Measurements from ENCODE around the gene ZFPL1. TPM values are rescaled to one million over a fixed set of nuclear protein-coding genes. Genes with fewer than 3 reads are reported as not detected.

ZFPL1 gene
- total and polyA plus RNA-seq, 4 donors: 12.3 to 19.2 (median 16.3) TPM

- H3K9ac ChIP-seq (ENCODE audit: low read depth in 1 of 2, low read length in 2 of 2): no peak overlapping the region
- no peak for TF ChIP-seq TAF1 (conservative IDR thresholded peaks at IDR 0.05)
- TF ChIP-seq MAX (IDR thresholded peaks at IDR 0.05): no peak
- TF ChIP-seq GABPA (IDR thresholded peaks at IDR 0.05 in 1 of 2, conservative IDR thresholded peaks at IDR 0.05 in 1 of 2): no peak
- no peak for TF ChIP-seq NR2F2 (IDR thresholded peaks at IDR 0.05)
- no peak for TF ChIP-seq CTCF (IDR thresholded peaks at IDR 0.05; ENCODE audit: low read depth, low read length, missing input control)
- TF ChIP-seq RAD21 (IDR thresholded peaks at IDR 0.05): no peak
- TF ChIP-seq FOXA1 (IDR thresholded peaks at IDR 0.05): no peak
- no peak for TF ChIP-seq FOXA2 (IDR thresholded peaks at IDR 0.05)
- TF ChIP-seq, protein P1, sequence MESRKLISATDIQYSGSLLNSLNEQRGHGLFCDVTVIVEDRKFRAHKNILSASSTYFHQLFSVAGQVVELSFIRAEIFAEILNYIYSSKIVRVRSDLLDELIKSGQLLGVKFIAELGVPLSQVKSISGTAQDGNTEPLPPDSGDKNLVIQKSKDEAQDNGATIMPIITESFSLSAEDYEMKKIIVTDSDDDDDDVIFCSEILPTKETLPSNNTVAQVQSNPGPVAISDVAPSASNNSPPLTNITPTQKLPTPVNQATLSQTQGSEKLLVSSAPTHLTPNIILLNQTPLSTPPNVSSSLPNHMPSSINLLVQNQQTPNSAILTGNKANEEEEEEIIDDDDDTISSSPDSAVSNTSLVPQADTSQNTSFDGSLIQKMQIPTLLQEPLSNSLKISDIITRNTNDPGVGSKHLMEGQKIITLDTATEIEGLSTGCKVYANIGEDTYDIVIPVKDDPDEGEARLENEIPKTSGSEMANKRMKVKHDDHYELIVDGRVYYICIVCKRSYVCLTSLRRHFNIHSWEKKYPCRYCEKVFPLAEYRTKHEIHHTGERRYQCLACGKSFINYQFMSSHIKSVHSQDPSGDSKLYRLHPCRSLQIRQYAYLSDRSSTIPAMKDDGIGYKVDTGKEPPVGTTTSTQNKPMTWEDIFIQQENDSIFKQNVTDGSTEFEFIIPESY (IDR thresholded peaks at IDR 0.05): no peak
- no peak for TF ChIP-seq YY1 (IDR thresholded peaks at IDR 0.05)
- no peak for TF ChIP-seq HNF4A (conservative IDR thresholded peaks at IDR 0.05)
- TF ChIP-seq, protein P2, sequence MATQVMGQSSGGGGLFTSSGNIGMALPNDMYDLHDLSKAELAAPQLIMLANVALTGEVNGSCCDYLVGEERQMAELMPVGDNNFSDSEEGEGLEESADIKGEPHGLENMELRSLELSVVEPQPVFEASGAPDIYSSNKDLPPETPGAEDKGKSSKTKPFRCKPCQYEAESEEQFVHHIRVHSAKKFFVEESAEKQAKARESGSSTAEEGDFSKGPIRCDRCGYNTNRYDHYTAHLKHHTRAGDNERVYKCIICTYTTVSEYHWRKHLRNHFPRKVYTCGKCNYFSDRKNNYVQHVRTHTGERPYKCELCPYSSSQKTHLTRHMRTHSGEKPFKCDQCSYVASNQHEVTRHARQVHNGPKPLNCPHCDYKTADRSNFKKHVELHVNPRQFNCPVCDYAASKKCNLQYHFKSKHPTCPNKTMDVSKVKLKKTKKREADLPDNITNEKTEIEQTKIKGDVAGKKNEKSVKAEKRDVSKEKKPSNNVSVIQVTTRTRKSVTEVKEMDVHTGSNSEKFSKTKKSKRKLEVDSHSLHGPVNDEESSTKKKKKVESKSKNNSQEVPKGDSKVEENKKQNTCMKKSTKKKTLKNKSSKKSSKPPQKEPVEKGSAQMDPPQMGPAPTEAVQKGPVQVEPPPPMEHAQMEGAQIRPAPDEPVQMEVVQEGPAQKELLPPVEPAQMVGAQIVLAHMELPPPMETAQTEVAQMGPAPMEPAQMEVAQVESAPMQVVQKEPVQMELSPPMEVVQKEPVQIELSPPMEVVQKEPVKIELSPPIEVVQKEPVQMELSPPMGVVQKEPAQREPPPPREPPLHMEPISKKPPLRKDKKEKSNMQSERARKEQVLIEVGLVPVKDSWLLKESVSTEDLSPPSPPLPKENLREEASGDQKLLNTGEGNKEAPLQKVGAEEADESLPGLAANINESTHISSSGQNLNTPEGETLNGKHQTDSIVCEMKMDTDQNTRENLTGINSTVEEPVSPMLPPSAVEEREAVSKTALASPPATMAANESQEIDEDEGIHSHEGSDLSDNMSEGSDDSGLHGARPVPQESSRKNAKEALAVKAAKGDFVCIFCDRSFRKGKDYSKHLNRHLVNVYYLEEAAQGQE (IDR thresholded peaks at IDR 0.05): no peak
- TF ChIP-seq HNF4G (IDR thresholded peaks at IDR 0.05): no peak
- no peak for TF ChIP-seq ATF3 (IDR thresholded peaks at IDR 0.05)
- TF ChIP-seq SP1 (IDR thresholded peaks at IDR 0.05): no peak
- no peak for TF ChIP-seq JUND (IDR thresholded peaks at IDR 0.05)
- TF ChIP-seq RXRA (IDR thresholded peaks at IDR 0.05): no peak
- no peak for TF ChIP-seq EGR1 (IDR thresholded peaks at IDR 0.05; ENCODE audit: low read depth in 2 of 2)
- no peaks in the 10 kb centered on the region for H3K9me3 ChIP-seq (ENCODE audit: control insufficient read depth in 4 of 4, low read length in 3 of 4)
- no peak overlapping the region for H3K27ac ChIP-seq (ENCODE audit: low read depth in 1 of 2, low read length in 2 of 2)
- H3K4me1 ChIP-seq (ENCODE audit: control insufficient read depth in 4 of 4, insufficient read depth in 4 of 4, low read length in 3 of 4): peaks cover 0 to 37% (median 27%) of the 10 kb centered on the region in 4 donors
- no peak overlapping the region for H3K4me3 ChIP-seq (ENCODE audit: low read depth in 1 of 3, low read length in 3 of 3)
- WGBS: 87% methylated on average over 15 of the region's 15 CpGs
- peaks cover 9 to 14% (median 11%) of the 10 kb centered on the region in 4 donors for H3K36me3 ChIP-seq (ENCODE audit: control insufficient read depth in 4 of 4, insufficient read depth in 3 of 4, low read depth in 1 of 4, low read length in 3 of 4)
- no peaks in the 10 kb centered on the region for H3K27me3 ChIP-seq (ENCODE audit: control insufficient read depth in 4 of 4, insufficient read depth in 4 of 4, low read length in 3 of 4)
- DNase-seq (ENCODE audit: low spot score): no peak
Measured at GRCh38 chr11:65136515-65137096, 52.6 kb downstream of the ZFPL1 start.

Small RNA genes within 50 kb of the gene (small RNA-seq; reads per million reads assigned to genes)
- gene SNX15: not detected

Other genes with a start within 250 kb of the ZFPL1 start
- 1 to 10 TPM in 1 of 2 donors, under 1 TPM in 1; 0.75 to 1.2 TPM for gene CDC42BPG, start 239.6 kb upstream of the ZFPL1 start, total RNA-seq
- gene CDC42BPG, start 239.6 kb upstream of the ZFPL1 start, polyA plus RNA-seq: under 1 TPM; 0.18 to 0.40 TPM
- 10 to 100 TPM; 27.3 to 36.4 TPM for gene EHD1, start 205.6 kb upstream of the ZFPL1 start, total RNA-seq
- gene EHD1, start 205.6 kb upstream of the ZFPL1 start, polyA plus RNA-seq: 10 to 100 TPM in 1 of 2 donors, 1 to 10 TPM in 1; 8.3 to 11.1 TPM
- gene ATG2A, start 167.0 kb upstream of the ZFPL1 start, total RNA-seq: 10 to 100 TPM; 18.3 to 27.8 TPM
- 10 to 100 TPM; 15.6 to 34.1 TPM for gene ATG2A, start 167.0 kb upstream of the ZFPL1 start, polyA plus RNA-seq
- gene PPP2R5B, start 159.5 kb upstream of the ZFPL1 start, total RNA-seq: 1 to 10 TPM; 5.3 to 6.6 TPM
- 1 to 10 TPM; 2.9 to 4.9 TPM for gene PPP2R5B, start 159.5 kb upstream of the ZFPL1 start, polyA plus RNA-seq
- gene GPHA2, start 148.3 kb upstream of the ZFPL1 start, total RNA-seq: not detected
- gene GPHA2, start 148.3 kb upstream of the ZFPL1 start, polyA plus RNA-seq: not detected
- gene MAJIN, start 112.1 kb upstream of the ZFPL1 start, total RNA-seq: not detected
- under 1 TPM; 0.09 to 0.31 TPM for gene MAJIN, start 112.1 kb upstream of the ZFPL1 start, polyA plus RNA-seq
- gene BATF2, start 87.3 kb upstream of the ZFPL1 start, total RNA-seq: 1 to 10 TPM in 1 of 2 donors, under 1 TPM in 1; 0.51 to 1.2 TPM
- gene BATF2, start 87.3 kb upstream of the ZFPL1 start, polyA plus RNA-seq: 1 to 10 TPM; 1.6 to 3.2 TPM
- 10 to 100 TPM; 10.8 to 17.1 TPM for gene ARL2, start 70.1 kb upstream of the ZFPL1 start, total RNA-seq
- gene ARL2, start 70.1 kb upstream of the ZFPL1 start, polyA plus RNA-seq: 10 to 100 TPM; 12.9 to 19.5 TPM
- gene SNX15, start 56.8 kb upstream of the ZFPL1 start, total RNA-seq: 1 to 10 TPM; 4.5 to 7.2 TPM
- gene SNX15, start 56.8 kb upstream of the ZFPL1 start, polyA plus RNA-seq: 1 to 10 TPM; 4.8 to 6.7 TPM
- gene SAC3D1, start 43.0 kb upstream of the ZFPL1 start, total RNA-seq: 1 to 10 TPM; 3.8 to 7.9 TPM
- gene SAC3D1, start 43.0 kb upstream of the ZFPL1 start, polyA plus RNA-seq: 1 to 10 TPM; 6.1 to 7.4 TPM
- 1 to 10 TPM; 1.2 to 2.1 TPM for gene NAALADL1, start 25.7 kb upstream of the ZFPL1 start, total RNA-seq
- gene NAALADL1, start 25.7 kb upstream of the ZFPL1 start, polyA plus RNA-seq: 1 to 10 TPM; 1.6 to 1.7 TPM
- gene CDCA5, start 182 bp upstream of the ZFPL1 start, total RNA-seq: 10 to 100 TPM in 1 of 2 donors, under 1 TPM in 1; 0.17 to 12.0 TPM
- 1 to 10 TPM in 1 of 2 donors, under 1 TPM in 1; 0.72 to 2.7 TPM for gene CDCA5, start 182 bp upstream of the ZFPL1 start, polyA plus RNA-seq
- gene VPS51, start 12.0 kb downstream of the ZFPL1 start, total RNA-seq: 100 to 1,000 TPM; 102 to 158 TPM
- 10 to 100 TPM; 33.2 to 66.0 TPM for gene VPS51, start 12.0 kb downstream of the ZFPL1 start, polyA plus RNA-seq
- gene TM7SF2, start 27.6 kb downstream of the ZFPL1 start, total RNA-seq: 100 to 1,000 TPM in 1 of 2 donors, 10 to 100 TPM in 1; 69.4 to 337 TPM
- gene TM7SF2, start 27.6 kb downstream of the ZFPL1 start, polyA plus RNA-seq: 100 to 1,000 TPM in 1 of 2 donors, 10 to 100 TPM in 1; 39.0 to 109 TPM
- gene ZNHIT2, start 33.5 kb downstream of the ZFPL1 start, total RNA-seq: 1 to 10 TPM; 2.2 to 4.9 TPM
- 10 to 100 TPM in 1 of 2 donors, 1 to 10 TPM in 1; 7.4 to 13.9 TPM for gene ZNHIT2, start 33.5 kb downstream of the ZFPL1 start, polyA plus RNA-seq
- 100 to 1,000 TPM; 199 to 332 TPM for gene FAU, start 37.9 kb downstream of the ZFPL1 start, total RNA-seq
- gene FAU, start 37.9 kb downstream of the ZFPL1 start, polyA plus RNA-seq: 100 to 1,000 TPM; 393 to 535 TPM
- gene MRPL49, start 38.1 kb downstream of the ZFPL1 start, total RNA-seq: 10 to 100 TPM; 31.7 to 39.2 TPM
- 10 to 100 TPM; 31.1 to 47.2 TPM for gene MRPL49, start 38.1 kb downstream of the ZFPL1 start, polyA plus RNA-seq
- gene SYVN1, start 50.3 kb downstream of the ZFPL1 start, total RNA-seq: 100 to 1,000 TPM in 1 of 2 donors, 10 to 100 TPM in 1; 19.9 to 210 TPM
- gene SYVN1, start 50.3 kb downstream of the ZFPL1 start, polyA plus RNA-seq: 10 to 100 TPM; 41.1 to 72.1 TPM
- gene SPDYC, start 86.0 kb downstream of the ZFPL1 start, total RNA-seq: under 1 TPM in 1 of 2 donors, not detected in 1; 0.08 TPM
- gene SPDYC, start 86.0 kb downstream of the ZFPL1 start, polyA plus RNA-seq: 1 to 10 TPM in 1 of 2 donors, under 1 TPM in 1; 0.52 to 1.1 TPM
- 100 to 1,000 TPM in 1 of 2 donors, 10 to 100 TPM in 1; 81.7 to 183 TPM for gene CAPN1, start 97.7 kb downstream of the ZFPL1 start, total RNA-seq
- gene CAPN1, start 97.7 kb downstream of the ZFPL1 start, polyA plus RNA-seq: 10 to 100 TPM; 39.6 to 48.4 TPM
- gene POLA2, start 177.7 kb downstream of the ZFPL1 start, total RNA-seq: 1 to 10 TPM; 4.9 to 6.1 TPM
- gene POLA2, start 177.7 kb downstream of the ZFPL1 start, polyA plus RNA-seq: 1 to 10 TPM; 1.5 TPM
- 1 to 10 TPM; 1.9 to 3.4 TPM for gene CDC42EP2, start 230.6 kb downstream of the ZFPL1 start, total RNA-seq
- gene CDC42EP2, start 230.6 kb downstream of the ZFPL1 start, polyA plus RNA-seq: 1 to 10 TPM; 1.8 to 2.0 TPM
- gene DPF2, start 249.6 kb downstream of the ZFPL1 start, total RNA-seq: 10 to 100 TPM; 12.8 to 14.8 TPM
- 10 to 100 TPM in 1 of 2 donors, 1 to 10 TPM in 1; 9.2 to 10.0 TPM for gene DPF2, start 249.6 kb downstream of the ZFPL1 start, polyA plus RNA-seq